LNCAP (cell line): Measurements from ENCODE around the gene OSBPL8.

ENCODE experiments used
- CTCF ChIP-seq: fragments of 450-650 bp; IDR thresholded peaks from 2 replicates; pipeline ENCODE4 v1.5.1; 2017; ENCODE audit warnings: mild to moderate bottlenecking

Gene OSBPL8

GRCh38 chr12:76445462-76445861 is 114.1 kb downstream of the OSBPL8 start:
- no peak for TF ChIP-seq CTCF

GRCh38 chr12:76444408-76444984 is 115.1 kb downstream of the OSBPL8 start:
- TF ChIP-seq CTCF = no peak

GRCh38 chr12:76441016-76441415 is 118.6 kb downstream of the OSBPL8 start:
- TF ChIP-seq CTCF = no peak

- no peak for TF ChIP-seq CTCF
Observed at GRCh38 chr12:76432733-76433132, 126.8 kb downstream of the OSBPL8 start.

DNA sequence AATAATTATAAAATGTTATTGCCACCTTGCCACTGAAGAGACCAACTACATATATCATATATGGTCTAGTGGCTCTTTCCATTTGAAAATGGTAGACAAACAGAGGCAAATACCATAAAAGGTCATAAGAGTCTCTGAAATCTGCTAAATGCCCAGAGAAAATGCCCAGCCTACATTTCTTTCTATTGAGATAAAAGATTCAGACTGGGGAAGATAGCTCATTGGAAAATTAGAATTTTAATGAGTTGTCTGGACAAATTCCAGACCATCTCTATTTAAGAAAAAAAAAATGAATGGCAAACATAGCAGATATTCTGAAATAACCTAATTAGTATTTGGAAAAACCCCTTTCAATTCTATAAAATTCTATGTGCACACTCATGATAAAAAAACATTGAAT is 131.5 kb downstream of the OSBPL8 start:
- no peak for TF ChIP-seq CTCF

DNA sequence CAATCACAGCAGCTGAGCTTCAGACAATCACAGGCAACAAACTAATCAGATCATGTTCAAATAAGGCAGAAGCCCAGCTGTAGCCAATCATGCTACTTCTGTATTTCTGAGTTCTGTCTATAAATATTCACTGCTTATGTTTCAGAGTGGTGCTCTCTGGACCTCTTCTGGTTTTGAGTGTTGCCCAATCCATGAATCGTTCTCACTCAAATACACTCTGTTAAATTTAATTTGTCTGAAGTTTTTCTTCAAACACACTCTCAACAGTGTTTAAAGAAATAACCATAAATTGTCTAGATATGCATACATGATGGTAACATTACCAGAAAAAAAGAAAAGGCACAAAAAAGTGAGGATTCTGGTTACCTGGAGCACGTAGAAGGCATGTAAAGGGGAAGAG is 133.4 kb downstream of the OSBPL8 start:
- TF ChIP-seq CTCF = no peak

GRCh38 chr12:76424941-76425340 is 134.6 kb downstream of the OSBPL8 start:
- TF ChIP-seq CTCF = no peak
